Fibroblast of skin of right quadriceps (primary cell): ENCODE measurements around the gene ANKRD23.

Experiments
- DNase-seq: peaks from one replicate; pipeline ENCODE4 v3.0.0-alpha.2; 2013

Gene ANKRD23

DNA sequence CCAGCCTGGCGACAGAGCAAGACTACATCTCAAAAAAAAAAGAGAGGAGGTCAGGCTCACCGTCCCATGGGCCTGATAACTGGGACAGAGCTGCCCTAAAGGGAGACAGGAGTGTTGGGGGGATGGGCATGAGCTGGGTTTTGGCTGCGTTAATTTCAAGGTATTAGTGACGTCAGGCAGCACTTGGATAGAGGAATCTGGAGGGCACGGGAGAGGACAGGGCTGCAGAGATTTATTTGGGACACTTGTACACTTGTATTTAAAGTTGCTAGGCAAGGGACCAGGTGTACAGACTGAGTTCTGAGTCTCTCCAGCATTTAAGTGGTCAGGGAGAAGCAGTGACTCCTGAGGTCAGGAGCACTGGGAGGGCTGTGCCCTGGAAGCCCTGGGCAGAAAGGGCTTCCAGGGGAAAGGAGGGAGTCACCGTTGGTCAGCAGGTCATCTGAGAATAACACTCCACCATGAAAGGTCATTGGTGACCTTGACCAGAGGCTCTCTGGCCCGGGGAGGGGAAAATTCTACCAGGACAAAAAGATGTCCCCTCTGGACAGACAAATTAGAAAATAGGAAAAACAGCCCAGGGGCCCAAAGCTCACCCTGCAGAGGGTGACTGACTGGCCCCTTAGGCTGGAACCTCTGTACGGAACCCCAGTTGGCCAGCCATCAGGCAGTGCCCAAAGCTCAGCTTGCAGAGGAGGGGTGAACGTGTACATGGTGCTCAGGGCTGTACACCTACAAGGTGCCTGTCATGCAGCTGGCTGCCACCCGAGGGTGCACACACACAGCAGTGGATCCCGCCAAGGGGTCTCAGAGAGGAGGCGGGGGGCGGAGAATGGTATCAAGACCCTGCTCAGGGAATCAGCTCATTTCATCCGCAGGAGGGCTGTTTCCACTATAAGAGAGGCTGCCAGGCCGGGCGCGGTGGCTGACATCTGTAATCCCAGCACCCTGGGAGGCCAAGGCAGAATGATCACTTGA, 50.8 kb downstream of the ANKRD23 start:
- no peak for DNase-seq

GRCh38 chr2:96789245-96789617, 54.6 kb downstream of the ANKRD23 start:
- no peak for DNase-seq

DNA sequence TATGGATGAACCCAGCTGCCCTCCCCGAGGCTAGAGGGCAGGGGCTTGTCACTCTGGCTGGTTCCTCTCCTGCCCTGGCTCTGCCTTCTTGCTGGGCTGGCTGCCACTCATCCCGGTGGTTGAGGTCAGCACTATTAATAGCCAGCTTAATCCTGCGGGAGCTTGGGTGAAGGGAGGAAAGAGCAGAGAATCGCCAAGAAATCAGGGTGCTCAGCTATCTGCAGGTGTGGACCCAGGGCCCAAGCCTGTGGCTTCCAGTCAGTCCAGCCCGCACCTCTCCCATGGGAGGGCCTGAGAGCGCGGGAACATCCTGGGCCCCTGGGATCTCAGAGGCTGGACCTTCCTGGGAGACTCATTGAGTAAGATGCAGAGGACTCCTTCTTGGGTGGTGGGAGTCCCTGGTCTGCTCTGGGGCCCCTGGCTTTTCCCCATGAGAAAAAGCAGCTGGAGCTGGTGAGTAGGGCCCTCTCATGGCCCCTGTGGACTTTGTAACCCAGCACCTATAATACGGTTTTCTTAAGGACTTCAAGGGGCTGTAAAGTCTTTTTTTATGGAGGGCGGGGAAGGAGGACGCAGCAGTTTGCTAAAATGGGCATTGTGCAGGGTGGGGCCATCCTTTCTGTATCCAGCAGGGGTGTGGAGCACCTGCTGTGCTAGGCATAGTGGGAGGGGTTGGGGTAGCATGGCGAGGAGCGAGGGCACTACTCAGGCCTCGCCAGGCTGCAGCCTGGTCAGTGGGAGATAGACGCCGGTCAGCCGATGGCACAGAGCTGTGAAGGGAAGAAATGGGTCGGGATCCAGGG, 55.2 kb downstream of the ANKRD23 start:
- DNase-seq: no peak
